GM19468 (cell line): ENCODE data around the gene TNFAIP3.
A peak's percentile ranks its signal among the peaks of the same experiment; 100 is the strongest.
"Not testable (repeated sequence)": the region's sequence is repeated elsewhere in the genome, so short reads cannot be mapped to it uniquely, and the experiment has no call there.

ENCODE experiments used
- ATAC-seq: cut with Tn5 transposase; IDR thresholded peaks from one replicate; pipeline ENCODE4 v1.9.1; 2021; ENCODE audit warnings: mild to moderate bottlenecking, moderate library complexity, moderate number of reproducible peaks; ENCODE audit not compliant: unreplicated experiment; ENCODE audit errors: extremely low read depth

The TNFAIP3 gene

GRCh38 chr6:137844327-137844726, 22.7 kb upstream of the TNFAIP3 start:
- not testable (repeated sequence) for ATAC-seq

GRCh38 chr6:137844773-137845172, 22.3 kb upstream of the TNFAIP3 start:
- ATAC-seq, result not testable (repeated sequence)

GRCh38 chr6:137845460-137845859, 21.6 kb upstream of the TNFAIP3 start:
- no peak for ATAC-seq

GRCh38 chr6:137846274-137846673, 20.8 kb upstream of the TNFAIP3 start:
- ATAC-seq, result no peak

GRCh38 chr6:137846772-137847313, 20.2 kb upstream of the TNFAIP3 start:
- ATAC-seq, result peak; percentile 23

- no peak for ATAC-seq
Observed at GRCh38 chr6:137847748-137848147, 19.3 kb upstream of the TNFAIP3 start.

- ATAC-seq, result no peak
Observed at GRCh38 chr6:137848672-137849071, 18.4 kb upstream of the TNFAIP3 start.

GRCh38 chr6:137849181-137849980, 17.7 kb upstream of the TNFAIP3 start:
- no peak for ATAC-seq

GRCh38 chr6:137849981-137850714, 16.9 kb upstream of the TNFAIP3 start:
- ATAC-seq, result no peak

- ATAC-seq, result no peak
Observed at GRCh38 chr6:137850816-137851602, 16.1 kb upstream of the TNFAIP3 start.

GRCh38 chr6:137851669-137852068, 15.4 kb upstream of the TNFAIP3 start:
- ATAC-seq, result no peak

GRCh38 chr6:137852346-137852745, 14.7 kb upstream of the TNFAIP3 start:
- no peak for ATAC-seq

GRCh38 chr6:137852811-137853210, 14.2 kb upstream of the TNFAIP3 start:
- no peak for ATAC-seq

- ATAC-seq, result no peak
Observed at GRCh38 chr6:137853569-137854213, 13.4 kb upstream of the TNFAIP3 start.

GRCh38 chr6:137856138-137856898, 10.7 kb upstream of the TNFAIP3 start:
- no peak for ATAC-seq

GRCh38 chr6:137859025-137859424, 8.0 kb upstream of the TNFAIP3 start:
- ATAC-seq, result no peak

- no peak for ATAC-seq
Observed at GRCh38 chr6:137860394-137861005, 6.6 kb upstream of the TNFAIP3 start.

- ATAC-seq, result no peak
Observed at GRCh38 chr6:137861550-137862337, 5.3 kb upstream of the TNFAIP3 start.
